Measurements from ENCODE around the gene RBM24.
A peak's percentile ranks its signal among the peaks of the same experiment; 100 is the strongest.

Gene RBM24

DNA sequence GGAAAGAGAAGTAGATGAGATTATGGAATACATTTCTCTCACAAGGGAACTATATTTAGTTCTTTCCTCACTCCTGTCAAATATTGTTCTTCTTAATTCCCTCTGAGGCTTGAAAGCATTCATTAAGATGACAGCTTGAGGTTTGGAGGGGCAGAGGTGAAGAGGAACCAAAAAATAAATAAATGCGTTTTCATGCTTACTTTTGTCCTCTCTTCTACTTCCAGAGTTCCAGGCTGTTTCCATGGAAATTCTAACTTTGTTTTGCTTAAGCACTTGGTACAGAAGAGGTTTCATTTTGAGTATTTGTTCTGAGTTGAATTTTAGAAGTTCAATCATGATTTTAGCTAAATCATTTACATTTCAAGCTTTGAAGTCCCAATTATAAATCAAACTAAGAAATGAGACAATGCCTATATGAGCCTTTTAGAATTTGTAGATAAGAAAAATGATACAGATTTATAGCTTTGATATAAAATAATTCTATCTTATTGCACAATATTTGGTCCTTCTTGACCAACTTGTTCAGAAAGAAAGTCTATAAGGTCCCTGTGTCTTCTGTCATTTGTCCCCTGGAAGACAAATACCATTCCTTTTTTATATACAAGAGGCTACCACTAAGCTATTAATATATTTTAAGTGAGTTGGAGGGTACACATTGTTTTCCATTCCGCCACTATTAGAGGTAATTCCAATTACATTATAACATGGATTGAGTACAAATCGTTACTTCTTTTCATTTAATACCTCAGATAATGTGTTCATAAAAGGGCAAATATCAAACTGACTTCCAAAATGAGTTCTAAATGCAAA is 16.3 kb downstream of the RBM24 start:
- CTCF ChIA-PET, result interaction anchor here (0.6 kb wide), 1 partner anchor 8 kb away, joined by 4 read pairs; no protein-coding TSS in a partner anchor
- TF ChIP-seq FOXM1 (IDR thresholded peaks at IDR 0.05; ENCODE audit: borderline replicate concordance), result no peak
- TF ChIP-seq NFRKB (IDR thresholded peaks at IDR 0.05), result no peak
- no peak for TF ChIP-seq ELF4 (IDR thresholded peaks at IDR 0.05)
- no peak for TF ChIP-seq SUZ12 (IDR thresholded peaks at IDR 0.05)
- TF ChIP-seq SP1 (IDR thresholded peaks at IDR 0.05), result no peak
- no peak for TF ChIP-seq LEF1 (IDR thresholded peaks at IDR 0.05; ENCODE audit: borderline replicate concordance)
- no peak for TF ChIP-seq TARDBP (IDR thresholded peaks at IDR 0.05)
- TF ChIP-seq HDGF (IDR thresholded peaks at IDR 0.05; ENCODE audit: borderline replicate concordance), result no peak
- no peak for TF ChIP-seq ZNF384 (IDR thresholded peaks at IDR 0.05)
- no peak for TF ChIP-seq FOXA1 (IDR thresholded peaks at IDR 0.05)
- TF ChIP-seq, protein P1, sequence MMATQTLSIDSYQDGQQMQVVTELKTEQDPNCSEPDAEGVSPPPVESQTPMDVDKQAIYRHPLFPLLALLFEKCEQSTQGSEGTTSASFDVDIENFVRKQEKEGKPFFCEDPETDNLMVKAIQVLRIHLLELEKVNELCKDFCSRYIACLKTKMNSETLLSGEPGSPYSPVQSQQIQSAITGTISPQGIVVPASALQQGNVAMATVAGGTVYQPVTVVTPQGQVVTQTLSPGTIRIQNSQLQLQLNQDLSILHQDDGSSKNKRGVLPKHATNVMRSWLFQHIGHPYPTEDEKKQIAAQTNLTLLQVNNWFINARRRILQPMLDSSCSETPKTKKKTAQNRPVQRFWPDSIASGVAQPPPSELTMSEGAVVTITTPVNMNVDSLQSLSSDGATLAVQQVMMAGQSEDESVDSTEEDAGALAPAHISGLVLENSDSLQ (IDR thresholded peaks at IDR 0.05), result no peak
- TF ChIP-seq ARNT (IDR thresholded peaks at IDR 0.05), result no peak
- TF ChIP-seq L3MBTL2 (conservative IDR thresholded peaks at IDR 0.05), result no peak
- no peak for TF ChIP-seq FOXK2 (IDR thresholded peaks at IDR 0.05)
- no peak for TF ChIP-seq CTBP1 (IDR thresholded peaks at IDR 0.05; ENCODE audit: borderline replicate concordance)
- TF ChIP-seq BHLHE40 (IDR thresholded peaks at IDR 0.05; ENCODE audit: borderline replicate concordance), result no peak
- POLR2A ChIA-PET, result no interaction called here
- DNase-seq (ENCODE audit: extremely low spot score), result no peak

DNA sequence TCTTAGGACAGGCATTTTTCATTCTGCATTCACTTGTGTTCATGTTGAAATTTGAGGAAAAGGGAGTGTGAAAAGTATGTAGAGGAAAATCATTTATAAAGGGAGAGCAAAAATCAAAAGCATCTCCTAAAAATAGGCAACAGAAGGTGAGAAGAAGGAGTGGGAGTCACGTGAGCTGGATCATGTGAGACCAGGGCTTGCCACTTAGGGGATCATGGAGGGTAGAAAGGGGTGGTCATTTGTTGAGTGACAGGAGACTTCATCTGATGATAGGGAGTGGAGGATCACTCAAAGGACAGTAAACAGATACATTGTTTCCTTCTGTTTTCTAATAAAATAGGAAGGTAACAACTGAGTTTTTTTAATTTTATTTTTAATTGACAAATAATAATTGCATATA is 17.1 kb downstream of the RBM24 start:
- TF ChIP-seq, protein P1 (IDR thresholded peaks at IDR 0.05), result peak; percentile 33; the same call in 1 of the 2 replicates
- TF ChIP-seq FOXM1 (IDR thresholded peaks at IDR 0.05; ENCODE audit: borderline replicate concordance), result no peak
- TF ChIP-seq LEF1 (IDR thresholded peaks at IDR 0.05; ENCODE audit: borderline replicate concordance), result no peak
- no peak for TF ChIP-seq NFRKB (IDR thresholded peaks at IDR 0.05)
- no peak for DNase-seq (ENCODE audit: extremely low spot score)
- POLR2A ChIA-PET, result no interaction called here
- CTCF ChIA-PET, result no interaction called here

DNA sequence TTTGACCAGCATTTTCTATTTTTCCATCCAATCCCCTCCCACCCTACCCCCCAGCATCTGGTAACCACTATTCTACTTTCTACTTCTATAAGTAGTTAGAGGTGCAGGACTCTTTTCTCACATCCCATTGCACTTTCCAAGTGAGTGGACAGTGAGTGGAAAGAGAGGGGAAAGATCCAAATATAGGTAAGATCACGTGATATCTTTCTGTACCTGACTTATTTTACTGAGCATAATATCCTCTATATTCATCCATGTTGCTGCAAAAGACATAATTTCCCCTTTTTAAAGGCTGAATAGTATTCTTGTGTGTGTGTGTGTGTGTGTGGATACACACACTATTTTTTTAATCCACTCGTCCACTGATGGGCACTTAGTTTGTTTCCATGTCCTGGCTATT is 18.1 kb downstream of the RBM24 start:
- TF ChIP-seq SP1 (IDR thresholded peaks at IDR 0.05), result no peak
- ChIA-PET CTCF (no interaction called here), POLR2A (no interaction called here)
- DNase-seq (ENCODE audit: extremely low spot score), result no peak

DNA sequence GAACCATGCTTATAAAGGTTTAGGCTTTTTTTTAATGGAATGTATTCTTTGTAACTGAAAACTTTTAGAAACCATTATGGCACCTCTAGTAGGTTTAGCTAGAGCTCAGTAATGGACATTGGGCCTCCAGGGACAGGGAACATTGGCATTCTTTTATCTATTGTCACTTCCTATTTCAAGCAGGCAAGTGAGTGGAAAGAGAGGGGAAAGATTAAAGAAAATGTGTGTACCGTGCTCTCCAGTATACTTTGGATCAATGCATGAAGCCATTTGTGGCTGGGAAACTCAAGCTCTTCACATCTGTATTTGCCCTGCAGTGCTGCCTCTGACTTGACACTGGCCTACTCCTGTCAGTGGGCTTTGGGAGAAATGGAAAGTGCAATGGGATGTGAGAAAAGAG is 18.6 kb downstream of the RBM24 start:
- TF ChIP-seq FOXM1 (IDR thresholded peaks at IDR 0.05; ENCODE audit: borderline replicate concordance), result no peak
- no peak for TF ChIP-seq CTBP1 (IDR thresholded peaks at IDR 0.05; ENCODE audit: borderline replicate concordance)
- TF ChIP-seq NFRKB (IDR thresholded peaks at IDR 0.05), result no peak
- TF ChIP-seq FOXA1 (IDR thresholded peaks at IDR 0.05), result no peak
- TF ChIP-seq BHLHE40 (IDR thresholded peaks at IDR 0.05; ENCODE audit: borderline replicate concordance), result no peak
- no peak for TF ChIP-seq FOXK2 (IDR thresholded peaks at IDR 0.05)
- no peak for TF ChIP-seq L3MBTL2 (conservative IDR thresholded peaks at IDR 0.05)
- no peak for TF ChIP-seq ELF4 (IDR thresholded peaks at IDR 0.05)
- TF ChIP-seq LEF1 (IDR thresholded peaks at IDR 0.05; ENCODE audit: borderline replicate concordance), result no peak
- TF ChIP-seq SP1 (IDR thresholded peaks at IDR 0.05), result no peak
- no peak for TF ChIP-seq ZNF384 (IDR thresholded peaks at IDR 0.05)
- TF ChIP-seq HDGF (IDR thresholded peaks at IDR 0.05; ENCODE audit: borderline replicate concordance), result no peak
- no peak for TF ChIP-seq TARDBP (IDR thresholded peaks at IDR 0.05)
- TF ChIP-seq, protein P1 (IDR thresholded peaks at IDR 0.05), result no peak
- no peak for TF ChIP-seq SUZ12 (IDR thresholded peaks at IDR 0.05)
- no peak for TF ChIP-seq ARNT (IDR thresholded peaks at IDR 0.05)
- DNase-seq (ENCODE audit: extremely low spot score), result no peak
- CTCF ChIA-PET, result no interaction called here
- POLR2A ChIA-PET, result no interaction called here

DNA sequence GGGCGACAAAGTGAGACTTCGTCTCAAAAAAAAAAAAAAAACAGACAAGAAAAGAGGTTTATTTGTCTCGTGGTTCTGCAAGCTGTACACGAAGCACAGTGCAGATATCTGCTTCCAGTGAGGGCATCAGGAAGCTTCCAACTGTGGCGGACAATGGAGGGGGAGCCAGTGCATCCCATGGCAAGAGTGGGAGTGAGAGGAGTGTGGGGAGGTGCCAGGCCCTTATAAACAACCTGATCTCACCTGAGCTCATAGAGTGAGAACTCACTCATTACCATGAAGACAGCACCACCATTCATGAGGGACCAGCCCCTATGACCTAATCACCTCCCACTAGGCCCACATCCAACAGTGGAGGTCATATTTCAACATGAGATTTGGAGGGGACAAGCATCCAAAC is 19.5 kb downstream of the RBM24 start:
- no peak for TF ChIP-seq FOXM1 (IDR thresholded peaks at IDR 0.05; ENCODE audit: borderline replicate concordance)
- no peak for TF ChIP-seq NFRKB (IDR thresholded peaks at IDR 0.05)
- TF ChIP-seq BHLHE40 (IDR thresholded peaks at IDR 0.05; ENCODE audit: borderline replicate concordance), result no peak
- ChIA-PET CTCF (interaction anchor here (0.7 kb wide), 1 partner anchor 18 kb away, joined by 3 read pairs; no protein-coding TSS in a partner anchor), POLR2A (no interaction called here)
- DNase-seq (ENCODE audit: extremely low spot score), result no peak

DNA sequence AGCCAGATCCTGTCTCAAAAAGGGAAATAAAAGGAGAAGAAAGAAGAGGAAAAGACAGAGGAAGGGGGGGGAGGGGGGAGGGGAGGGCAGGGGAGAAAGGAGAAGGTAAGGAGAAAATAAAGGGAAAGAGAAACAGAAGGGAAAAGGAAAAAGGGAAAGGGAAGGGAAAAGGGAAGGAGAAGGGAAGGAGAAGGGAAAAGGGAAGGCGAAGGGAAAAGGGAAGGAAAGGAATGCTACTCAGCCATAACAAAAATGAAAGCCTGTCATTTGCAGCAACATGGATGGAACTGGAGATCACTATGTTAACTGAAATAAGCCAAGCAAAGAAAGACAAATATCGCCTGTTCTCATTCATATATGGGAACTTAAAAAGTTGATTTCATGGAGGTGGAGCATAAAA is 22.3 kb downstream of the RBM24 start:
- TF ChIP-seq CTBP1 (IDR thresholded peaks at IDR 0.05; ENCODE audit: borderline replicate concordance) (no peak), HDGF (IDR thresholded peaks at IDR 0.05; ENCODE audit: borderline replicate concordance) (no peak), ELF4 (IDR thresholded peaks at IDR 0.05) (no peak), SUZ12 (IDR thresholded peaks at IDR 0.05) (no peak), TARDBP (IDR thresholded peaks at IDR 0.05) (no peak), L3MBTL2 (conservative IDR thresholded peaks at IDR 0.05) (no peak), FOXM1 (IDR thresholded peaks at IDR 0.05; ENCODE audit: borderline replicate concordance) (no peak), FOXA1 (IDR thresholded peaks at IDR 0.05) (no peak)
- TF ChIP-seq, protein P1 (IDR thresholded peaks at IDR 0.05), result no peak
- POLR2A ChIA-PET, result no interaction called here
- no peak for DNase-seq (ENCODE audit: extremely low spot score)
- CTCF ChIA-PET, result interaction anchor here (0.6 kb wide), 1 partner anchor 280 kb away, joined by 3 read pairs; no protein-coding TSS in a partner anchor

Data from HEK293T (cell line).